GM23338 (cell line): Measurements from ENCODE around the gene NT5DC2. TPM values are rescaled to one million over a fixed set of nuclear protein-coding genes. Genes with fewer than 3 reads are reported as not detected.

ENCODE experiments used
- ATAC-seq: fragments of 200-7000 bp; cut with Tn5 transposase; 3 replicates; pipeline ENCODE4 v1.9.1; 2020
- DNase-seq: peaks from one replicate; pipeline ENCODE4 v3.0.0-alpha.2; 2015; ENCODE audit warnings: low spot score
- H2AFZ ChIP-seq: fragments of 200-600 bp; sonication (generic); 2 replicates; pipeline ENCODE4 v1.8.0; 2016; ENCODE audit warnings: antibody characterized with exemption, mild to moderate bottlenecking, moderate library complexity
- H3F3A ChIP-seq: fragments of 200-600 bp; sonication (generic); replicated peaks from 2 replicates; pipeline ENCODE4 v1.8.0; 2017; ENCODE audit warnings: antibody characterized with exemption, mixed run types, low read depth
- H3K27ac ChIP-seq: fragments of 200-600 bp; sonication (generic); 2 replicates; pipeline ENCODE4 v1.6.1; 2016; ENCODE audit warnings: low read depth
- H3K27me3 ChIP-seq: fragments of 200-600 bp; sonication (generic); 2 replicates; pipeline ENCODE4 v1.8.0; 2016; ENCODE audit warnings: mild to moderate bottlenecking, mixed run types, moderate library complexity; ENCODE audit not compliant: insufficient read depth
- H3K36me3 ChIP-seq: fragments of 200-600 bp; sonication (generic); 2 replicates; pipeline ENCODE4 v1.8.0; 2016; ENCODE audit warnings: mild to moderate bottlenecking; ENCODE audit not compliant: insufficient read depth
- H3K4me1 ChIP-seq: fragments of 200-600 bp; sonication (generic); 2 replicates; pipeline ENCODE4 v1.8.0; 2016; ENCODE audit warnings: mild to moderate bottlenecking, moderate library complexity; ENCODE audit not compliant: insufficient read depth
- H3K4me2 ChIP-seq: fragments of 200-600 bp; sonication (generic); 2 replicates; pipeline ENCODE4 v1.7.1; 2017; ENCODE audit warnings: mixed run types
- H3K4me3 ChIP-seq: fragments of 200-600 bp; sonication (generic); 2 replicates; pipeline ENCODE4 v1.6.1; 2016; ENCODE audit warnings: mixed run types
- H3K79me2 ChIP-seq: fragments of 200-600 bp; sonication (generic); replicated peaks from 2 replicates; pipeline ENCODE4 v1.8.0; 2017; ENCODE audit warnings: mild to moderate bottlenecking; ENCODE audit not compliant: insufficient read depth
- H3K9me2 ChIP-seq: fragments of 200-600 bp; sonication (generic); 2 replicates; pipeline ENCODE4 v1.8.0; 2017; ENCODE audit not compliant: insufficient read depth
- H4K20me1 ChIP-seq: fragments of 200-600 bp; sonication (generic); replicated peaks from 2 replicates; pipeline ENCODE4 v1.8.0; 2017; ENCODE audit warnings: mild to moderate bottlenecking; ENCODE audit not compliant: insufficient read depth
- H3K27ac Mint-ChIP-seq: 2 replicates; pipeline ENCODE4 v1.8.0; 2020; ENCODE audit warnings: inconsistent platforms, mild to moderate bottlenecking, moderate library complexity, mixed read lengths
- H3K27me3 Mint-ChIP-seq: 3 replicates; pipeline ENCODE4 v1.8.0; 2022; ENCODE audit warnings: low read depth, mild to moderate bottlenecking, moderate library complexity, mixed read lengths, inconsistent platforms; ENCODE audit not compliant: insufficient read depth, poor library complexity
- H3K36me3 Mint-ChIP-seq: 3 replicates; pipeline ENCODE4 v1.8.0; 2021; ENCODE audit warnings: low read depth, mild to moderate bottlenecking, inconsistent platforms, moderate library complexity, mixed read lengths
- H3K4me1 Mint-ChIP-seq: 3 replicates; pipeline ENCODE4 v1.8.0; 2020; ENCODE audit warnings: mild to moderate bottlenecking, inconsistent platforms, mixed read lengths
- H3K4me3 Mint-ChIP-seq: 3 replicates; pipeline ENCODE4 v1.8.0; 2021; ENCODE audit warnings: moderate library complexity, mild to moderate bottlenecking, inconsistent platforms, mixed read lengths
- H3K9me3 Mint-ChIP-seq: 3 replicates; pipeline ENCODE4 v1.8.0; 2020; ENCODE audit warnings: moderate library complexity, mild to moderate bottlenecking, inconsistent platforms, mixed read lengths
- CREB1 ChIP-seq: fragments of 250-450 bp; sonication (Bioruptor Pico); IDR thresholded peaks from 2 replicates; pipeline ENCODE4 v1.5.0; 2020; ENCODE audit warnings: low read depth, mild to moderate bottlenecking, moderate library complexity
- EZH2 ChIP-seq: fragments of 200-600 bp; sonication (generic); IDR thresholded peaks from one replicate; pipeline ENCODE4 v1.8.0; 2017; ENCODE audit warnings: antibody characterized with exemption, mild to moderate bottlenecking, low read depth; ENCODE audit not compliant: unreplicated experiment
- EZH2phosphoT487 ChIP-seq: fragments of 200-600 bp; sonication (generic); IDR thresholded peaks from one replicate; pipeline ENCODE4 v1.8.1; 2018; ENCODE audit warnings: antibody characterized with exemption; ENCODE audit not compliant: unreplicated experiment
- JUNB ChIP-seq: IDR thresholded peaks from one replicate; pipeline ENCODE4 v1.6.1; 2016; ENCODE audit warnings: antibody characterized with exemption; ENCODE audit not compliant: unreplicated experiment
- NANOG ChIP-seq: IDR thresholded peaks from 2 replicates; pipeline ENCODE4 v1.6.1; 2016; ENCODE audit warnings: antibody characterized with exemption, borderline replicate concordance
- POLR2AphosphoS5 ChIP-seq: IDR thresholded peaks from 2 replicates; pipeline ENCODE4 v1.6.1; 2016; ENCODE audit warnings: antibody characterized with exemption, low read depth
- STAT1 ChIP-seq: IDR thresholded peaks from one replicate; pipeline ENCODE4 v1.6.1; 2016; ENCODE audit warnings: antibody characterized with exemption; ENCODE audit not compliant: unreplicated experiment
- ZNF114 ChIP-seq: fragments of 250-450 bp; sonication (Bioruptor Pico); IDR thresholded peaks from 2 replicates; pipeline ENCODE4 v1.5.0; 2020; ENCODE audit warnings: mild to moderate bottlenecking, moderate library complexity
- polyA plus RNA-seq: library from polyadenylated mRNA; unstranded; fragments of >200 nt; fragmentation: Nextera tagmentation; extraction: Ambion mirVana; gene quantifications from 2 replicates; pipeline ENCODE4 v1.2.1, GENCODE V29; 2016
- total RNA-seq: library from RNA; depleted of rRNA; stranded (reverse); fragments of >200 nt; shearing (Covaris generic); gene quantifications from 2 replicates; pipeline ENCODE4 v1.2.3, GENCODE V29; 2014
- TF ChIP-seq, protein P1 (sequence below): IDR thresholded peaks from 2 replicates; pipeline ENCODE4 v1.6.1; 2016; ENCODE audit warnings: antibody characterized with exemption
- TF ChIP-seq, protein P2 (sequence below), 2 experiments: fragments of 200-600 bp in 1 of 2; sonication (generic) in 1 of 2; conservative IDR thresholded peaks; 2 replicates each; pipeline versions ENCODE4 v1.5.1 to v1.6.1; 2016 to 2017; ENCODE audit warnings: antibody characterized with exemption in 2 of 2, low read depth in 2 of 2, mild to moderate bottlenecking in 2 of 2, moderate library complexity in 1 of 2
- TF ChIP-seq, protein P3 (sequence below): fragments of 250-450 bp; sonication (Bioruptor Pico); IDR thresholded peaks from 2 replicates; pipeline ENCODE4 v1.5.0; 2020; ENCODE audit warnings: mild to moderate bottlenecking, moderate library complexity

NT5DC2 gene
- total and polyA plus RNA-seq, 2 experiments from 2014 or later = 269 to 324 TPM

DNA sequence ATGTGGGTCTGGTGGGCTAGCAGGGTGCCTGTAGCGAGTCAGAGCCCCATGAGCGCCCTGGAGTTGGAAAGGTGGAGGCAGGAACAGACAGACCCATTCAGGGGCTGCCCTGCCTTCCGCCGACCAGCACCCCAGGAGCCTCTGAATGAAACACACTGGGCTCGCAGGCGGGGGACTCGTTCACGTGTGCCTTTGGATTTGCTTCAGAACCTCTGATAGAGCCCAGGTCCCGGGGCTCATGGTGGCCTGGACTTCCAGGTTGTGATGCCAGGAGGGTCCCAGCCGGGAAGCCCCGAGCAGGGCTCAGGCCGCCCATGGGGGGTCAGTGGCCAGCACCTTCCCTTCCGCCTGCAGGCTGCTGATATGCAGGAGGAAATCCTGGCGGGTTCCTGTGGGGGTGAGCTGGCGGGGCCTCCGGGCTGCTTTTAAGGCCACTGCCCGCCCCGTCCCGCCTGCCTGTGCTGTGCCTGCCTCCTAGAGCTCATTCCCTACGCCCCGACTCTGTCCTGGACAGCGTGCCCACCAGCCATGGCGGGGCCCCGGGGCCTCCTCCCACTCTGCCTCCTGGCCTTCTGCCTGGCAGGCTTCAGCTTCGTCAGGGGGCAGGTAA is 38.7 kb downstream of the NT5DC2 start, which contains the start of gene STAB1:
Gene STAB1, plus strand, starts transcription at position 453 of the 610 bp plus-strand sequence. Its CDS starts 76 bp downstream, at position 529.
- peaks cover 19% of the 10 kb centered on the region for H3K36me3 Mint-ChIP-seq
- no peak within 1 kb of the TSS for H3K4me2 ChIP-seq
- no peaks in the 10 kb centered on the region for H3K9me3 Mint-ChIP-seq
- peaks cover 8% of the 10 kb centered on the region; the same call in 2 of the 3 replicates for H3K4me1 Mint-ChIP-seq
- no peak within 1 kb of the TSS for H3K27ac Mint-ChIP-seq
- ATAC-seq (peak; percentile 20), DNase-seq (no peak)
- no peaks in the 10 kb centered on the region for H3K79me2 ChIP-seq
- H3K27me3 ChIP-seq = no peaks in the 10 kb centered on the region
- H3K27ac ChIP-seq = no peak within 1 kb of the TSS
- H3F3A ChIP-seq = no peaks in the 10 kb centered on the region
- H3K27me3 Mint-ChIP-seq = peaks cover 12% of the 10 kb centered on the region
- no peak within 1 kb of the TSS for H3K4me3 ChIP-seq
- no peak within 1 kb of the TSS for H3K4me3 Mint-ChIP-seq
- H3K4me1 ChIP-seq = no peaks in the 10 kb centered on the region
- H4K20me1 ChIP-seq = no peaks in the 10 kb centered on the region
- H3K9me2 ChIP-seq = no peaks in the 10 kb centered on the region
- H3K36me3 ChIP-seq = no peaks in the 10 kb centered on the region
- TF ChIP-seq NANOG (no peak), EZH2 (no peak), STAT1 (no peak), POLR2AphosphoS5 (no peak), ZNF114 (CRISPR knock-in tag) (no peak), CREB1 (no peak), JUNB (no peak), EZH2phosphoT487 (no peak)
- TF ChIP-seq, protein P1, sequence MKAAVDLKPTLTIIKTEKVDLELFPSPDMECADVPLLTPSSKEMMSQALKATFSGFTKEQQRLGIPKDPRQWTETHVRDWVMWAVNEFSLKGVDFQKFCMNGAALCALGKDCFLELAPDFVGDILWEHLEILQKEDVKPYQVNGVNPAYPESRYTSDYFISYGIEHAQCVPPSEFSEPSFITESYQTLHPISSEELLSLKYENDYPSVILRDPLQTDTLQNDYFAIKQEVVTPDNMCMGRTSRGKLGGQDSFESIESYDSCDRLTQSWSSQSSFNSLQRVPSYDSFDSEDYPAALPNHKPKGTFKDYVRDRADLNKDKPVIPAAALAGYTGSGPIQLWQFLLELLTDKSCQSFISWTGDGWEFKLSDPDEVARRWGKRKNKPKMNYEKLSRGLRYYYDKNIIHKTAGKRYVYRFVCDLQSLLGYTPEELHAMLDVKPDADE = no peak
- TF ChIP-seq, protein P2, sequence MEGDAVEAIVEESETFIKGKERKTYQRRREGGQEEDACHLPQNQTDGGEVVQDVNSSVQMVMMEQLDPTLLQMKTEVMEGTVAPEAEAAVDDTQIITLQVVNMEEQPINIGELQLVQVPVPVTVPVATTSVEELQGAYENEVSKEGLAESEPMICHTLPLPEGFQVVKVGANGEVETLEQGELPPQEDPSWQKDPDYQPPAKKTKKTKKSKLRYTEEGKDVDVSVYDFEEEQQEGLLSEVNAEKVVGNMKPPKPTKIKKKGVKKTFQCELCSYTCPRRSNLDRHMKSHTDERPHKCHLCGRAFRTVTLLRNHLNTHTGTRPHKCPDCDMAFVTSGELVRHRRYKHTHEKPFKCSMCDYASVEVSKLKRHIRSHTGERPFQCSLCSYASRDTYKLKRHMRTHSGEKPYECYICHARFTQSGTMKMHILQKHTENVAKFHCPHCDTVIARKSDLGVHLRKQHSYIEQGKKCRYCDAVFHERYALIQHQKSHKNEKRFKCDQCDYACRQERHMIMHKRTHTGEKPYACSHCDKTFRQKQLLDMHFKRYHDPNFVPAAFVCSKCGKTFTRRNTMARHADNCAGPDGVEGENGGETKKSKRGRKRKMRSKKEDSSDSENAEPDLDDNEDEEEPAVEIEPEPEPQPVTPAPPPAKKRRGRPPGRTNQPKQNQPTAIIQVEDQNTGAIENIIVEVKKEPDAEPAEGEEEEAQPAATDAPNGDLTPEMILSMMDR (conservative IDR thresholded peaks at IDR 0.05; ENCODE audit: low read depth in 2 of 2) = no peak
- TF ChIP-seq, protein P3, sequence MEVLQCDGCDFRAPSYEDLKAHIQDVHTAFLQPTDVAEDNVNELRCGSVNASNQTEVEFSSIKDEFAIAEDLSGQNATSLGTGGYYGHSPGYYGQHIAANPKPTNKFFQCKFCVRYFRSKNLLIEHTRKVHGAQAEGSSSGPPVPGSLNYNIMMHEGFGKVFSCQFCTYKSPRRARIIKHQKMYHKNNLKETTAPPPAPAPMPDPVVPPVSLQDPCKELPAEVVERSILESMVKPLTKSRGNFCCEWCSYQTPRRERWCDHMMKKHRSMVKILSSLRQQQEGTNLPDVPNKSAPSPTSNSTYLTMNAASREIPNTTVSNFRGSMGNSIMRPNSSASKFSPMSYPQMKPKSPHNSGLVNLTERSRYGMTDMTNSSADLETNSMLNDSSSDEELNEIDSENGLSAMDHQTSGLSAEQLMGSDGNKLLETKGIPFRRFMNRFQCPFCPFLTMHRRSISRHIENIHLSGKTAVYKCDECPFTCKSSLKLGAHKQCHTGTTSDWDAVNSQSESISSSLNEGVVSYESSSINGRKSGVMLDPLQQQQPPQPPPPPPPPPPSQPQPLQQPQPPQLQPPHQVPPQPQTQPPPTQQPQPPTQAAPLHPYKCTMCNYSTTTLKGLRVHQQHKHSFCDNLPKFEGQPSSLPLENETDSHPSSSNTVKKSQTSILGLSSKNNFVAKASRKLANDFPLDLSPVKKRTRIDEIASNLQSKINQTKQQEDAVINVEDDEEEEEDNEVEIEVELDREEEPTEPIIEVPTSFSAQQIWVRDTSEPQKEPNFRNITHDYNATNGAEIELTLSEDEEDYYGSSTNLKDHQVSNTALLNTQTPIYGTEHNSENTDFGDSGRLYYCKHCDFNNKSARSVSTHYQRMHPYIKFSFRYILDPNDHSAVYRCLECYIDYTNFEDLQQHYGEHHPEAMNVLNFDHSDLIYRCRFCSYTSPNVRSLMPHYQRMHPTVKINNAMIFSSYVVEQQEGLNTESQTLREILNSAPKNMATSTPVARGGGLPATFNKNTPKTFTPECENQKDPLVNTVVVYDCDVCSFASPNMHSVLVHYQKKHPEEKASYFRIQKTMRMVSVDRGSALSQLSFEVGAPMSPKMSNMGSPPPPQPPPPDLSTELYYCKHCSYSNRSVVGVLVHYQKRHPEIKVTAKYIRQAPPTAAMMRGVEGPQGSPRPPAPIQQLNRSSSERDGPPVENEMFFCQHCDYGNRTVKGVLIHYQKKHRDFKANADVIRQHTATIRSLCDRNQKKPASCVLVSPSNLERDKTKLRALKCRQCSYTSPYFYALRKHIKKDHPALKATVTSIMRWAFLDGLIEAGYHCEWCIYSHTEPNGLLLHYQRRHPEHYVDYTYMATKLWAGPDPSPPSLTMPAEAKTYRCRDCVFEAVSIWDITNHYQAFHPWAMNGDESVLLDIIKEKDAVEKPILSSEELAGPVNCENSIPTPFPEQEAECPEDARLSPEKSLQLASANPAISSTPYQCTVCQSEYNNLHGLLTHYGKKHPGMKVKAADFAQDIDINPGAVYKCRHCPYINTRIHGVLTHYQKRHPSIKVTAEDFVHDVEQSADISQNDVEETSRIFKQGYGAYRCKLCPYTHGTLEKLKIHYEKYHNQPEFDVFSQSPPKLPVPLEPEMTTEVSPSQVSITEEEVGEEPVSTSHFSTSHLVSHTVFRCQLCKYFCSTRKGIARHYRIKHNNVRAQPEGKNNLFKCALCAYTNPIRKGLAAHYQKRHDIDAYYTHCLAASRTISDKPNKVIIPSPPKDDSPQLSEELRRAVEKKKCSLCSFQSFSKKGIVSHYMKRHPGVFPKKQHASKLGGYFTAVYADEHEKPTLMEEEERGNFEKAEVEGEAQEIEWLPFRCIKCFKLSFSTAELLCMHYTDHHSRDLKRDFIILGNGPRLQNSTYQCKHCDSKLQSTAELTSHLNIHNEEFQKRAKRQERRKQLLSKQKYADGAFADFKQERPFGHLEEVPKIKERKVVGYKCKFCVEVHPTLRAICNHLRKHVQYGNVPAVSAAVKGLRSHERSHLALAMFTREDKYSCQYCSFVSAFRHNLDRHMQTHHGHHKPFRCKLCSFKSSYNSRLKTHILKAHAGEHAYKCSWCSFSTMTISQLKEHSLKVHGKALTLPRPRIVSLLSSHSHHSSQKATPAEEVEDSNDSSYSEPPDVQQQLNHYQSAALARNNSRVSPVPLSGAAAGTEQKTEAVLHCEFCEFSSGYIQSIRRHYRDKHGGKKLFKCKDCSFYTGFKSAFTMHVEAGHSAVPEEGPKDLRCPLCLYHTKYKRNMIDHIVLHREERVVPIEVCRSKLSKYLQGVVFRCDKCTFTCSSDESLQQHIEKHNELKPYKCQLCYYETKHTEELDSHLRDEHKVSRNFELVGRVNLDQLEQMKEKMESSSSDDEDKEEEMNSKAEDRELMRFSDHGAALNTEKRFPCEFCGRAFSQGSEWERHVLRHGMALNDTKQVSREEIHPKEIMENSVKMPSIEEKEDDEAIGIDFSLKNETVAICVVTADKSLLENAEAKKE (CRISPR knock-in tag) = no peak
- no peak within 1 kb of the TSS; the same call in 1 of the 2 replicates for H2AFZ ChIP-seq
